PC-9 (cell line): Measurements from ENCODE around the gene RASAL2.

ENCODE experiments used
- EZH2 ChIP-seq: fragments of 200-600 bp; sonication (generic); IDR thresholded peaks from 2 replicates; pipeline ENCODE4 v1.8.0; 2017; ENCODE audit warnings: antibody characterized with exemption, low read depth
- TF ChIP-seq, protein P1 (sequence below): fragments of 200-600 bp; sonication (generic); conservative IDR thresholded peaks from 2 replicates; pipeline ENCODE4 v1.6.1; 2017; ENCODE audit warnings: mixed run types, antibody characterized with exemption, mild to moderate bottlenecking, moderate library complexity

DNA sequence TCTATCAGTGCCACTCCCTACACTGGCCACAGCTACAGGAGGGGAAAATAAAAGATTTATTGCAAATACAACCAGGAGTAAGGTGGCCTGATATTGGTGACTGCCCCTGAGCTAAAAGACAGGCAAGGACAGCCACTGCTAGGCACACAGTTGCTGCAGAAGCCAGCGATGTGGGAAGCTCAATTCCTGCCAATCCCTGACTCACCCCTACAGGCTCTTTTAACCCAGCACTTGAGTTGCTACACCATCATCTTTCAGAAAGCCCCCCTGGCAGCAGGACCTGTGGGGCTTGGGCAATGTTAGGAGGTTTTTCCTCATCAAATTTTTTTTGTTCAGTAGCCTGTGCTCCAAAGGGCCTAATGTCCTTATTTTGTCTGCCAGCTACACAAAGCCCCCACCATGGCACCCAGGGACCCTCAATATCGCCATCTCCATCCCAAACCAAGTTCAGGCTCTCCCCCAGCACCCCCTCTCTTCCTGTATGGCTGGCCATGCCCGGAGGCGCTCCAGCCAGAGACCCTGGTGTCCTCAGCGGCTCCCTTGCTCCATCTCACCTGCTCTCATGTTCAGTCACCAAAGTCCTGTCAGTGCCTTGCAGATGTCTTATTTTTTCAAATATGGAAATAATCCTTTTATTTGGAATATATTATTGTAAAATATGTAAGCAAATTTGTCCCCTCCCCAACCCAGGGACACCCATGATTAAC is 389.5 kb downstream of the RASAL2 start:
- TF ChIP-seq, protein P1, sequence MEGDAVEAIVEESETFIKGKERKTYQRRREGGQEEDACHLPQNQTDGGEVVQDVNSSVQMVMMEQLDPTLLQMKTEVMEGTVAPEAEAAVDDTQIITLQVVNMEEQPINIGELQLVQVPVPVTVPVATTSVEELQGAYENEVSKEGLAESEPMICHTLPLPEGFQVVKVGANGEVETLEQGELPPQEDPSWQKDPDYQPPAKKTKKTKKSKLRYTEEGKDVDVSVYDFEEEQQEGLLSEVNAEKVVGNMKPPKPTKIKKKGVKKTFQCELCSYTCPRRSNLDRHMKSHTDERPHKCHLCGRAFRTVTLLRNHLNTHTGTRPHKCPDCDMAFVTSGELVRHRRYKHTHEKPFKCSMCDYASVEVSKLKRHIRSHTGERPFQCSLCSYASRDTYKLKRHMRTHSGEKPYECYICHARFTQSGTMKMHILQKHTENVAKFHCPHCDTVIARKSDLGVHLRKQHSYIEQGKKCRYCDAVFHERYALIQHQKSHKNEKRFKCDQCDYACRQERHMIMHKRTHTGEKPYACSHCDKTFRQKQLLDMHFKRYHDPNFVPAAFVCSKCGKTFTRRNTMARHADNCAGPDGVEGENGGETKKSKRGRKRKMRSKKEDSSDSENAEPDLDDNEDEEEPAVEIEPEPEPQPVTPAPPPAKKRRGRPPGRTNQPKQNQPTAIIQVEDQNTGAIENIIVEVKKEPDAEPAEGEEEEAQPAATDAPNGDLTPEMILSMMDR: no peak
- TF ChIP-seq EZH2: no peak
